Hematopoietic multipotent progenitor cell treated with erythropoietin and hydrocortisone succinate and interleukin-3 and kit ligand, for 17 days (in vitro differentiated cells): ENCODE measurements around the gene AMIGO1.

ENCODE experiments used
- DNase-seq: peaks from one replicate; pipeline ENCODE4 v3.0.0-alpha.2; 2015; ENCODE audit warnings: low spot score

Gene AMIGO1

GRCh38 chr1:109502364-109502851 is 7.1 kb downstream of the AMIGO1 start:
- DNase-seq: no peak

DNA sequence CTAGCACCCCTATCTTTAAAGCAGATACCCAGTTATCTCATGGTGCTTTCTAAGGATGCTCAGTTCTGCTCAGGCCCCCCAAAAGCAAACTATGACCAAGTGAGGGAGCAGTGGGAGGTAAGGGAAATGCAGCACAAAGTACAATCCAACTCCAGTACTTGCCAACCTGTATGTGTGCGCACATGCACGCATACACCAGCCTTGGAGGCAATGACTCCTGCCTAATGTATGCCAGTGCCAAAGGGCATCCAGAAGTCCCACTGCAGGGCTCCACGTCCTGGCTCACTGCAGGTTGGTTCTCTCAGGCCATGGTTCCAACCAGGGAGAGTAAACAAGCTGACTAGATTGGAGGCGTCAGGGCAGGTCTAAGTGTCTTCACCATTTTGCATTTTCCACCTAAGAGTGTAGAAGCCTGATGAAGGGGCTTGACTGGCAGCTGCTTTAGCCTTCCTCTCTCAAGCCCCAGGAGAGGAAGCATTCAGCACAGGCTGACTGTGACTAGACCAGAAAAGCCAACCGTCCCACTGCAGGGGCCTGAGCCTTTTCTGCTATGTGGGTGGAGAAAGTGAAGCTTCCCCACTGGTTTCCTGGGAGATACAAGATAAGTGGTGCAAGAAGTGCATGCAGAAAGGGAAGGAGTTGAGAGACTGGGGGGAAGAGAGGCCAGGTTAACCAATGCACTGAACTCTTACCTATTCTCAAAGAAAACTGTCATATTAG is 7.7 kb downstream of the AMIGO1 start:
- DNase-seq: no peak

- DNase-seq: no peak
These were observed 8.6 kb downstream of the AMIGO1 start for GRCh38 chr1:109500941-109501381.

GRCh38 chr1:109499661-109500536 is 9.6 kb downstream of the AMIGO1 start:
- DNase-seq: peak; percentile 42

- DNase-seq: no peak
These were observed 10.4 kb downstream of the AMIGO1 start for GRCh38 chr1:109499081-109499480.

DNA sequence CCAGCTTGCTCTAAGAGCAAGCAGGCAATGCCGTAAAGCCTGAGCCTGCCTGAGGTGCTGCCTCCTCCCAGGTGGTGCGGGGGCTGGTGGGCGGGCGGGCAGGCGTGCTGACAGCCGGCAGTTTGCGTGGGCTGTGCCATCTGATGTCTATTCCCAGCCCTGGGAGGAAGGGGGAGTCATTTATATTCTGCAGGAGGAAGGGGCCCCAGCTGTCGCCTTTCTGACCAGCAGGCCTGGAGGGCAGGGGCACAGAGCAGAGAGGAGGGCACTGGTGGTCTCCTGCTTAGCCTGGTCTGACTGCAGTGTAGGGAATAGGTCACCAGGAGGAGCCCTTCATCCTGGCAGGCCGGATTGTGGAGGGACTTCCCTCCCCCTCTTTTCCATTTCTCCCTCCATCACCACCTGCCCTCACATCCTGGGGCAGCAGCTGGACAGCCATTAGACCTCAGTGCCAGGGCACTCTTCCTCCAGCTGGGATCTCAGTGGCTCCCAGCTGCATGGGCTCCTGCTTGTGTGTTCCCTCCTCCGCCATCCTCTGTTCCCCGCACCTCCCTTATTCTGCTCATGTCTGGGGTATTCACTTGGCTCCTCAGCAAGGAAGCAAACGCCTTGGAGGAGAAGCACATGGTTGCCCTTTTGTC is 11.2 kb downstream of the AMIGO1 start:
- no peak for DNase-seq

DNA sequence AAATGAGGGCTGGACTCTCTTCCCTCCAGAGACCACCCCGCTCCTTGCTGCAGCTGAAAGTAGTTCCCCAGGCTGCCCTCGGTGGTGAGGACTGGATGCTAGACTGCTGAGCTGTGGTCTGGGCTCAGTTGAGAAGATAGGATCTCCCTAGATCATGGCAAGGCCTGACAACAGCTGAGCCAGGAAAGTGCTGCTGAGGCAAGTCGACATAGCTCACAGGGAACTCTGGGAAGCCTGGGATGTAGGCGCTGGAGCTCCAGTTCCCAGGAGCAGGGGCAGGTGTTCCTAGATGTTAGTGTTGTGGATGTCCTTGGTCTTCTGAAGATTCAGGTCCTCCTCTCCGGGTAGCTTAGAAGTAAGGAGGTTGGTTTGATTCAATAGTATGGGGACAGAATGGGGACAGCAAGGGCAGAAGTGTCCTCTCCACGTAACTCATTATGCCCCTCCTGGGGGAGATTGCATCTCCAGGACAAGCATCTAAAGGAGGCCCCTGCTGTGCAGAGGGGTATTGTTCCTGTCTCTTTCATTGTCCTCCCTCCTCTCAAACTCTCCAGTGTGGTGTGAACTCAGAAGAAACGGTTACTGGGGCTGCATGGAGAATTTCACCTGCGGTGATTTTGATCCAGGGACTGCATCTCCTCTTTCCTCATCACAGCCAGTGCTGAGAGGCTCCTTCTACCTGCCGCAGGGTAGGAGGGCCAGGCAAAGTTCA is 11.9 kb downstream of the AMIGO1 start:
- DNase-seq: no peak

DNA sequence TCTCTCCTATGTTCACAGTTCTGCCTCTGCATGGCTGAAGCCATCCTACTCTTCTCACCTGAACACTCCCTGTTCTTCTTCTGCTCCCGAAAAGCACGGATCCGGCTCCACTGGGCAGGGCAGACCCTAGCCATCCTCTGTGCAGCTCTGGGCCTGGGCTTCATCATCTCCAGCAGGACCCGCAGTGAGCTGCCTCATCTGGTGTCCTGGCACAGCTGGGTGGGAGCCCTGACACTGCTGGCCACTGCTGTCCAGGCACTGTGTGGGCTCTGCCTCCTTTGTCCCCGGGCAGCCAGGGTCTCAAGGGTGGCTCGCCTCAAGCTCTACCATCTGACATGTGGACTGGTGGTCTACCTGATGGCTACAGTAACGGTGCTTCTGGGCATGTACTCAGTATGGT is 13.8 kb downstream of the AMIGO1 start:
- no peak for DNase-seq

GRCh38 chr1:109493805-109494539 is 15.6 kb downstream of the AMIGO1 start, which contains the start of gene CYB561D1:
Gene CYB561D1, plus strand, starts transcription at chr1:109494094. Its CDS starts 46 bp downstream, at chr1:109494140.
- peak; percentile 91 for DNase-seq

DNA sequence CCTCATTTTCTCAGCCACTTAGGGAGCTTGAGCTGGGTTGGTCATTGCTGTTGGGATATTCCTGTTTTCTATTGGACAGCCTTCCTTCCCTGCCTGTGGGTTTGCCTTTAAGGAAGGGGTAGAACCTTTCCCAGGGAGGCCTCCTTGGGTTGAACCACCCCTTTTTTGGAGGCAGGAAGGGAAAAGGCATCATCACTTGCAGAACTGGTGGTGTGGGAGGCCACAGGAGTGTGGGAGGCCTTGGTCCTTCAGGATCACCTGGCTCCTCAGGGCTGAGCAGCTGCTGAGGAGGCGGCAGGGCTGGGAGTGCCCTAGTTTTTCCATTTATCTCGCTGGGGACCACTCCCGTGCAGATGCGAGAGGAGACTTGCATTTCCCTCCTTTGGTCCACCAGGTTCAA is 16.3 kb downstream of the AMIGO1 start:
- no peak for DNase-seq

DNA sequence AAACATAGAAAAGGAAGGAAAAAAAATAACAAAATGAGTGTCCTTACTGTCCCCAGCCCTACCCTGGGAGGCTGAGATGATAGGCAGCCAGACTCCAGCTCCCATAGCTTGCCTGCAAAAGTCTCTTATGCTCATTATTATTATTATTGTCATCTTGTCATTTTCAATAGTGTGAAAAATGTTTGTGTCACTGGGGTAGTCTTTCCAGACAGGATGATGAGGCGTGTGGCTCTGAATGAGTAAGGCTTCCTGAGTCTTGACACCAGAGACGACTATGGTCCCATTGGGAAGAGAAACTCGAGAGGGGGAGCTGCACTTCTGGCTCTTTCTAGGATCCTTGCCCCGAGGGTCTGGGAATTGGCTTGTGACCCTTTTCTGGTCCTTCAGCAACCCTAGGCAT is 16.7 kb downstream of the AMIGO1 start:
- DNase-seq: no peak

GRCh38 chr1:109491372-109491771 is 18.2 kb downstream of the AMIGO1 start:
- DNase-seq: no peak

GRCh38 chr1:109490934-109491302 is 18.6 kb downstream of the AMIGO1 start:
- no peak for DNase-seq

GRCh38 chr1:109490029-109490933 is 19.2 kb downstream of the AMIGO1 start:
- peak; percentile 79 for DNase-seq

GRCh38 chr1:109488696-109489095 is 20.8 kb downstream of the AMIGO1 start:
- no peak for DNase-seq

- no peak for DNase-seq
These were observed 21.3 kb downstream of the AMIGO1 start for GRCh38 chr1:109488201-109488600.

DNA sequence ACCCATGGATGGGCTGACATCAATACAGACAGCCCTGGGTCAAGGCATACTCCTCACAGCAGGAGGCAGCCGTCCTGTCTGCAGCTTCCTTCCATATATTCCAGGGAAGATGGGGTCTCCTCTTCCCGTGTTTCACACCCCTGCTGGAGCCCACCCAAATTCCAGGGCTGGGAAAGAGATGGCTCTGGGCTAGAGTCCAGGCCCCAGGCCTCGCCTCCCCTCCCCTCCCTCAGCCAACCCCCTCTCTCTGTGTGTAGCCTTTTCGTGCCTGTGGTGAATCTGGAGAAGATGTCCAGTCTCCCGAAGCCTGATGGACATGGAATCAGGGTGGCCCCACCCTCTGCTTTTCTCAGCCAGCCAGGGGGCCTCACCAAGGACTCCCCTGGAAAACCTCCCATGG is 22.3 kb downstream of the AMIGO1 start:
- no peak for DNase-seq

GRCh38 chr1:109485001-109485400 is 24.5 kb downstream of the AMIGO1 start:
- no peak for DNase-seq

- no peak for DNase-seq
These were observed 25.0 kb downstream of the AMIGO1 start for GRCh38 chr1:109484519-109484975.
